GM12878 (cell line): ENCODE measurements around the gene HEPACAM2. TPM values are rescaled to one million over a fixed set of nuclear protein-coding genes. Genes with fewer than 3 reads are reported as not detected.

Experiments
- ATAC-seq: fragments of 200-7000 bp; cut with Tn5 transposase; 3 replicates; pipeline ENCODE4 v1.9.1; 2020; ENCODE audit warnings: mild to moderate bottlenecking, moderate library complexity
- BruUV-seq: library from RNA; stranded (reverse); fragments of 400-500 nt; replicated peaks from 2 replicates; lab custom pipeline; 2021; lab: Mats Ljungman, UMichigan
- CTCF ChIA-PET: fragments of 300-600 bp; sonication (Branson Sonifier 250); formaldehyde crosslinking; extraction: SDS; loops from one replicate; lab custom pipeline; 2021; ENCODE audit warnings: inconsistent platforms; lab: Yijun Ruan, JAX
- POLR2A ChIA-PET: fragments of 350-600 bp; formaldehyde crosslinking; extraction: SDS; loops from one replicate; lab custom pipeline; 2021; ENCODE audit warnings: inconsistent platforms; lab: Charles Lee
- RAD21 ChIA-PET: fragments of 300-600 bp; sonication (Branson Sonifier 250); formaldehyde crosslinking; loops from one replicate; lab custom pipeline; 2023; ENCODE audit warnings: antibody characterized with exemption; ENCODE audit not compliant: unreplicated experiment; lab: Charles Lee
- SMC1A ChIA-PET: fragments of 300-600 bp; sonication (Branson Sonifier 250); formaldehyde crosslinking; loops from one replicate; lab custom pipeline; 2023; ENCODE audit not compliant: unreplicated experiment, uncharacterized antibody; lab: Charles Lee
- DNase-seq: peaks from one replicate; pipeline ENCODE4 v3.0.0-alpha.2; 2011; ENCODE audit warnings: low read depth, low spot score
- FAIRE-seq: peaks from 3 replicates; lab custom pipeline; 2011; peaks lifted over from hg19 to GRCh38; lab: Jason Lieb, UNC
- H2AFZ ChIP-seq: 2 replicates; pipeline ENCODE4 v1.6.0; 2011; ENCODE audit warnings: low read depth, low read length, control low read depth; ENCODE audit not compliant: control insufficient read depth
- H3K27ac ChIP-seq: 2 replicates; pipeline ENCODE4 v1.5.1; 2011; ENCODE audit warnings: control low read depth; ENCODE audit not compliant: control insufficient read depth, insufficient read depth
- H3K27me3 ChIP-seq, 2 experiments: replicated peaks in 1 of 2; 2 replicates each; pipeline versions ENCODE4 v1.6.0 to v1.6.1; 2011; ENCODE audit warnings: low read length in 1 of 2; ENCODE audit not compliant: control insufficient read depth in 2 of 2, insufficient read depth in 2 of 2
- H3K36me3 ChIP-seq, 2 experiments: 2 replicates each; pipeline ENCODE4 v1.5.1; 2011; ENCODE audit warnings: low read length in 1 of 2; ENCODE audit not compliant: control insufficient read depth in 2 of 2, insufficient read depth in 2 of 2
- H3K4me1 ChIP-seq: 2 replicates; pipeline ENCODE4 v1.6.1; 2011; ENCODE audit warnings: mild to moderate bottlenecking, low read length, moderate library complexity, mixed read lengths; ENCODE audit not compliant: control insufficient read depth, insufficient read depth
- H3K4me2 ChIP-seq: 2 replicates; pipeline ENCODE4 v1.6.0; 2011; ENCODE audit warnings: control low read depth; ENCODE audit not compliant: control insufficient read depth, insufficient read depth
- H3K4me3 ChIP-seq: fragments of 200-600 bp; sonication (generic); 2 replicates; pipeline ENCODE4 v1.5.1; 2016
- H3K79me2 ChIP-seq: 2 replicates; pipeline ENCODE4 v1.6.0; 2011; ENCODE audit warnings: low read length; ENCODE audit not compliant: control insufficient read depth, insufficient read depth
- H3K9ac ChIP-seq: 2 replicates; pipeline ENCODE4 v1.8.0; 2011; ENCODE audit warnings: low read length, control low read depth, mixed read lengths; ENCODE audit not compliant: control insufficient read depth, insufficient read depth
- H3K9me3 ChIP-seq: replicated peaks from 3 replicates; pipeline ENCODE4 v1.5.1; 2011; ENCODE audit warnings: mild to moderate bottlenecking, low read length; ENCODE audit not compliant: control insufficient read depth, insufficient read depth
- H4K20me1 ChIP-seq: 2 replicates; pipeline ENCODE4 v1.6.0; 2011; ENCODE audit not compliant: control insufficient read depth, insufficient read depth
- BCL11A ChIP-seq: IDR thresholded peaks from 2 replicates; pipeline ENCODE4 v1.6.1; 2011; ENCODE audit warnings: low read depth, low read length
- CEBPB ChIP-seq, 2 experiments: fragments of 150-350 bp in 1 of 2; IDR thresholded peaks; 2 replicates each; pipeline ENCODE4 v1.6.1; 2012 to 2014; ENCODE audit warnings: low read depth in 2 of 2, low read length in 2 of 2, borderline replicate concordance in 1 of 2, inconsistent platforms in 1 of 2
- RELA ChIP-seq: fragments of 450-650 bp; IDR thresholded peaks from 2 replicates; pipeline ENCODE4 v1.8.0; 2014; ENCODE audit warnings: borderline replicate concordance; ENCODE audit not compliant: partially characterized antibody
- WGBS: methylation state at CpG from one replicate; pipeline ENCODE4 v1.1.6; 2016; ENCODE audit warnings: low lambda C conversion rate; ENCODE audit not compliant: insufficient replicate concordance, insufficient coverage; ENCODE audit errors: missing lambda C conversion rate; 5-methylcytosine and 5-hydroxymethylcytosine counted together
- in situ Hi-C: fragments of 300-500 bp; cut with MboI; formaldehyde crosslinking; loops from 9 replicates; pipeline ENCODE4 v1.14.3; 2018; ENCODE audit warnings: mixed read lengths
- intact Hi-C: fragments of 100-400 bp; cut with micrococcal nuclease; formaldehyde crosslinking; loops from one replicate; pipeline ENCODE4 v1.14.2; 2022; ENCODE audit not compliant: unreplicated experiment
- polyA plus RNA-seq, 11 experiments: library from polyadenylated mRNA; depleted of rRNA in 4 of 11; unstranded in 6 of 11; stranded (reverse) in 5 of 11; fragments of >200 nt; fragmentation: Nextera tagmentation in 4 of 11; fragmentation: Illumina TruSeq in 1 of 11; extraction: Ambion mirVana in 4 of 11; extraction: Trizol in 1 of 11; gene quantifications; 1 replicate in 1 of 11; 2 replicates in 10 of 11; pipeline versions ENCODE4 v1.2.1 to v1.2.3, GENCODE V29; 2011 to 2016; ENCODE audit warnings: inconsistent platforms in 2 of 11, missing spikeins in 2 of 11, low read depth in 1 of 11
- total RNA-seq, 4 experiments: library from RNA; depleted of rRNA in 3 of 4; stranded (reverse); fragments of >200 nt in 3 of 4; fragmentation: Illumina TruSeq in 1 of 4; extraction: Trizol in 1 of 4; gene quantifications; 2 replicates each; pipeline versions ENCODE4 v1.2.1 to v1.2.3, GENCODE V29; 2013 to 2021
- TF ChIP-seq, protein P1 (sequence below): fragments of 450-650 bp; IDR thresholded peaks from 2 replicates; pipeline ENCODE4 v1.6.1; 2018; ENCODE audit warnings: borderline replicate concordance, mild to moderate bottlenecking; ENCODE audit not compliant: partially characterized antibody
- TF ChIP-seq, protein P2 (sequence below): fragments of 450-650 bp; IDR thresholded peaks from 2 replicates; pipeline ENCODE4 v1.6.1; 2017; ENCODE audit warnings: antibody characterized with exemption, mild to moderate bottlenecking, moderate library complexity

The HEPACAM2 gene
- total and polyA plus RNA-seq, 10 of the 15 experiments (the other 5 are each of a cell fraction or from before 2014, with no cell fraction given), result 0.04 to 0.58 TPM; not detected in 8

DNA sequence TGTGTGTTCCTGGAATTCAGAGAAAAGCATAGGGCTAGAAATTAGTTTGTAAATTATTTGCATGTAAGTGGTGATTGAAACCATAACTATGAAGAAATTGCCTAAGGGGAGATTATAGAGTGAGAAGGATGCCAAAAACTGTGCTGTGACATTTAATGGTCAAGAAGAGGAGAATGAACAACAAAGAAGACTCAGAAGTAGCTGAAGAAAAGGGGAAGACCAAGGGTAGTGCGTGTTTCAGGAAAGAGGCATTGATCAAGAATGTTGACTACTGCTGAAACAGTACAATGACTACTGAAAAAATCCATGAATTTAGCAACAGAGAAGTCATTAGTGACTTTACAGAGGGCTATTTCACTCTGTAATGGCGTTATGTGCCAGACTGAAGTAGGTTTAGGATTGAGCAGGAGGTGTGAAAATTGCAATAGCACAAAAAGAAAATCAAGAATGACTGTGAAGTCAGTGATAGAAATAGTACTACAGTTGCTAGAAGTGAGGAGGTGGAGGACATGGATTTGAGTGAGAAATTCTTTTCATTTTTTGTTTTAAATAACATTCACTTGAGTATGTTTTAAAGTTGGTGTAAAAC is 49.2 kb downstream of the HEPACAM2 start:
- in situ Hi-C loops, result no loop called here

More for the DNA sequence above, 49.2 kb downstream of the HEPACAM2 start:
- 0% methylated on average over 2 of the region's 2 CpGs for WGBS
- Histone ChIP-seq H3K79me2 (no peaks in the 10 kb centered on the region), H3K4me1 (no peaks in the 10 kb centered on the region), H4K20me1 (no peaks in the 10 kb centered on the region), H3K36me3 (no peaks in the 10 kb centered on the region), H2AFZ (no peak overlapping the region), H3K4me3 (no peak overlapping the region), H3K9ac (no peak overlapping the region), H3K27ac (no peak overlapping the region), H3K9me3 (peaks cover 4% of the 10 kb centered on the region; the same call in 1 of the 3 replicates), H3K4me2 (no peak overlapping the region), H3K27me3 (no peaks in the 10 kb centered on the region)
- TF ChIP-seq, protein P1, sequence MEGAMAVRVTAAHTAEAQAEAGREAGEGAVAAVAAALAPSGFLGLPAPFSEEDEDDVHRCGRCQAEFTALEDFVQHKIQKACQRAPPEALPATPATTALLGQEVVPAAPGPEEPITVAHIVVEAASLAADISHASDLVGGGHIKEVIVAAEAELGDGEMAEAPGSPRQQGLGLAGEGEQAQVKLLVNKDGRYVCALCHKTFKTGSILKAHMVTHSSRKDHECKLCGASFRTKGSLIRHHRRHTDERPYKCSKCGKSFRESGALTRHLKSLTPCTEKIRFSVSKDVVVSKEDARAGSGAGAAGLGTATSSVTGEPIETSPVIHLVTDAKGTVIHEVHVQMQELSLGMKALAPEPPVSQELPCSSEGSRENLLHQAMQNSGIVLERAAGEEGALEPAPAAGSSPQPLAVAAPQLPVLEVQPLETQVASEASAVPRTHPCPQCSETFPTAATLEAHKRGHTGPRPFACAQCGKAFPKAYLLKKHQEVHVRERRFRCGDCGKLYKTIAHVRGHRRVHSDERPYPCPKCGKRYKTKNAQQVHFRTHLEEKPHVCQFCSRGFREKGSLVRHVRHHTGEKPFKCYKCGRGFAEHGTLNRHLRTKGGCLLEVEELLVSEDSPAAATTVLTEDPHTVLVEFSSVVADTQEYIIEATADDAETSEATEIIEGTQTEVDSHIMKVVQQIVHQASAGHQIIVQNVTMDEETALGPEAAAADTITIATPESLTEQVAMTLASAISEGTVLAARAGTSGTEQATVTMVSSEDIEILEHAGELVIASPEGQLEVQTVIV, result no peak
- TF ChIP-seq RELA, result no peak
- TF ChIP-seq CEBPB (IDR thresholded peaks at IDR 0.05; ENCODE audit: borderline replicate concordance in 1 of 2, low read depth in 2 of 2, low read length in 2 of 2), result no peak
- TF ChIP-seq, protein P2, sequence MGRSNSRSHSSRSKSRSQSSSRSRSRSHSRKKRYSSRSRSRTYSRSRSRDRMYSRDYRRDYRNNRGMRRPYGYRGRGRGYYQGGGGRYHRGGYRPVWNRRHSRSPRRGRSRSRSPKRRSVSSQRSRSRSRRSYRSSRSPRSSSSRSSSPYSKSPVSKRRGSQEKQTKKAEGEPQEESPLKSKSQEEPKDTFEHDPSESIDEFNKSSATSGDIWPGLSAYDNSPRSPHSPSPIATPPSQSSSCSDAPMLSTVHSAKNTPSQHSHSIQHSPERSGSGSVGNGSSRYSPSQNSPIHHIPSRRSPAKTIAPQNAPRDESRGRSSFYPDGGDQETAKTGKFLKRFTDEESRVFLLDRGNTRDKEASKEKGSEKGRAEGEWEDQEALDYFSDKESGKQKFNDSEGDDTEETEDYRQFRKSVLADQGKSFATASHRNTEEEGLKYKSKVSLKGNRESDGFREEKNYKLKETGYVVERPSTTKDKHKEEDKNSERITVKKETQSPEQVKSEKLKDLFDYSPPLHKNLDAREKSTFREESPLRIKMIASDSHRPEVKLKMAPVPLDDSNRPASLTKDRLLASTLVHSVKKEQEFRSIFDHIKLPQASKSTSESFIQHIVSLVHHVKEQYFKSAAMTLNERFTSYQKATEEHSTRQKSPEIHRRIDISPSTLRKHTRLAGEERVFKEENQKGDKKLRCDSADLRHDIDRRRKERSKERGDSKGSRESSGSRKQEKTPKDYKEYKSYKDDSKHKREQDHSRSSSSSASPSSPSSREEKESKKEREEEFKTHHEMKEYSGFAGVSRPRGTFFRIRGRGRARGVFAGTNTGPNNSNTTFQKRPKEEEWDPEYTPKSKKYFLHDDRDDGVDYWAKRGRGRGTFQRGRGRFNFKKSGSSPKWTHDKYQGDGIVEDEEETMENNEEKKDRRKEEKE, result no peak
- no peak for TF ChIP-seq BCL11A
- intact Hi-C loops, result loop anchor here (5.0 kb wide), 1 partner anchor 50 kb away; the partner anchor contains the start of gene HEPACAM2
- SMC1A ChIA-PET, result interaction anchor here (0.6 kb wide), 1 partner anchor 154 kb away, joined by 3 read pairs; no protein-coding TSS in a partner anchor
- FAIRE-seq (no peak), DNase-seq (no peak), ATAC-seq (peak; percentile 25; the same call in 1 of the 3 replicates)
- CTCF ChIA-PET, result interaction anchor here (1.5 kb wide), 1 partner anchor 11 kb away, joined by 3 read pairs; no protein-coding TSS in a partner anchor
- POLR2A ChIA-PET, result no interaction called here
- RAD21 ChIA-PET, result no interaction called here
- no TSS peak for BruUV-seq
